Osteoblast (primary cell): Measurements from ENCODE around the gene MOB2. TPM values are rescaled to one million over a fixed set of nuclear protein-coding genes. Genes with fewer than 3 reads are reported as not detected.
A peak's percentile ranks its signal among the peaks of the same experiment; 100 is the strongest.

ENCODE experiments used
- DNase-seq: peaks from one replicate; pipeline ENCODE4 v3.0.0; 2011; ENCODE audit warnings: low spot score, mixed read lengths; ENCODE audit not compliant: insufficient read length; ENCODE audit errors: missing footprints
- H2AFZ ChIP-seq: 2 replicates; pipeline ENCODE4 v1.6.0; 2011; ENCODE audit warnings: mild to moderate bottlenecking, low read length
- H3K27ac ChIP-seq: 2 replicates; pipeline ENCODE4 v1.5.1; 2011; ENCODE audit warnings: mild to moderate bottlenecking, low read depth, low read length, moderate library complexity
- H3K27me3 ChIP-seq: 2 replicates; pipeline ENCODE4 v1.6.0; 2012; ENCODE audit warnings: mild to moderate bottlenecking, control low read depth, inconsistent platforms, low read length, moderate library complexity; ENCODE audit not compliant: insufficient read depth
- H3K36me3 ChIP-seq: 2 replicates; pipeline ENCODE4 v1.5.1; 2011; ENCODE audit warnings: mild to moderate bottlenecking, low read length, control low read depth, moderate library complexity; ENCODE audit not compliant: insufficient read depth
- H3K4me1 ChIP-seq: 2 replicates; pipeline ENCODE4 v1.5.1; 2011; ENCODE audit warnings: mild to moderate bottlenecking, low read length, control low read depth, moderate library complexity; ENCODE audit not compliant: insufficient read depth
- H3K4me2 ChIP-seq: 2 replicates; pipeline ENCODE4 v1.6.0; 2011; ENCODE audit warnings: mild to moderate bottlenecking, low read length; ENCODE audit not compliant: insufficient read depth
- H3K4me3 ChIP-seq: fragments of 200-600 bp; sonication (generic); 3 replicates; pipeline ENCODE4 v1.5.1; 2012; ENCODE audit warnings: mild to moderate bottlenecking, low read length, inconsistent platforms; ENCODE audit not compliant: insufficient read depth
- H3K79me2 ChIP-seq: 2 replicates; pipeline ENCODE4 v1.6.0; 2012; ENCODE audit warnings: mild to moderate bottlenecking, low read length, control low read depth, inconsistent platforms; ENCODE audit not compliant: insufficient read depth
- H3K9me3 ChIP-seq: 2 replicates; pipeline ENCODE4 v1.5.1; 2011; ENCODE audit warnings: low read depth, low read length, control low read depth
- H4K20me1 ChIP-seq: 2 replicates; pipeline ENCODE4 v1.6.0; 2012; ENCODE audit warnings: mild to moderate bottlenecking, low read length, control low read depth; ENCODE audit not compliant: insufficient read depth
- CTCF ChIP-seq: IDR thresholded peaks from 2 replicates; pipeline ENCODE4 v1.5.1; 2011; ENCODE audit warnings: mild to moderate bottlenecking, low read depth, low read length, moderate library complexity; ENCODE audit errors: extremely low read depth
- total RNA-seq: library from RNA; depleted of rRNA; stranded (reverse); fragments of >200 nt; gene quantifications from 2 replicates; pipeline ENCODE4 v1.2.3, GENCODE V29; 2012

MOB2 gene
- total RNA-seq, 1 donor, result 28.2 TPM

GRCh38 chr11:1442807-1443366, 43.7 kb downstream of the MOB2 start:
- no peak overlapping the region for H2AFZ ChIP-seq

GRCh38 chr11:1442163-1442562, 44.4 kb downstream of the MOB2 start:
- no peaks in the 10 kb centered on the region for H3K27me3 ChIP-seq
- no peak for TF ChIP-seq CTCF
- no peak overlapping the region for H3K4me3 ChIP-seq
- no peak overlapping the region for H3K4me2 ChIP-seq
- no peak overlapping the region for H3K27ac ChIP-seq
- H3K79me2 ChIP-seq, result no peaks in the 10 kb centered on the region
- no peaks in the 10 kb centered on the region for H3K36me3 ChIP-seq
- no peak overlapping the region for H2AFZ ChIP-seq
- no peaks in the 10 kb centered on the region for H4K20me1 ChIP-seq
- H3K9me3 ChIP-seq, result no peaks in the 10 kb centered on the region
- no peaks in the 10 kb centered on the region for H3K4me1 ChIP-seq
- peak; percentile 98 for DNase-seq

More at GRCh38 chr11:1442807-1443366, 43.7 kb downstream of the MOB2 start:
- Histone ChIP-seq H3K27ac (no peak overlapping the region), H3K79me2 (no peaks in the 10 kb centered on the region), H4K20me1 (no peaks in the 10 kb centered on the region), H3K4me3 (no peak overlapping the region), H3K4me1 (no peaks in the 10 kb centered on the region), H3K9me3 (no peaks in the 10 kb centered on the region), H3K27me3 (no peaks in the 10 kb centered on the region), H3K36me3 (no peaks in the 10 kb centered on the region), H3K4me2 (no peak overlapping the region)
- DNase-seq, result peak; percentile 85
- no peak for TF ChIP-seq CTCF

- TF ChIP-seq CTCF, result no peak
- Histone ChIP-seq H3K27me3 (no peaks in the 10 kb centered on the region), H3K4me2 (no peak overlapping the region), H3K79me2 (no peaks in the 10 kb centered on the region), H4K20me1 (no peaks in the 10 kb centered on the region), H3K4me1 (no peaks in the 10 kb centered on the region), H3K36me3 (no peaks in the 10 kb centered on the region), H3K4me3 (no peak overlapping the region), H2AFZ (no peak overlapping the region), H3K27ac (no peak overlapping the region), H3K9me3 (no peaks in the 10 kb centered on the region)
- DNase-seq, result no peak
Observed at GRCh38 chr11:1440496-1440895, 46.1 kb downstream of the MOB2 start.

- no peaks in the 10 kb centered on the region for H3K79me2 ChIP-seq
Observed at GRCh38 chr11:1440066-1440465, 46.5 kb downstream of the MOB2 start.

More at GRCh38 chr11:1440066-1440465, 46.5 kb downstream of the MOB2 start:
- Histone ChIP-seq H3K4me1 (no peaks in the 10 kb centered on the region), H3K9me3 (no peaks in the 10 kb centered on the region), H3K27ac (no peak overlapping the region), H2AFZ (no peak overlapping the region), H4K20me1 (no peaks in the 10 kb centered on the region), H3K4me2 (no peak overlapping the region), H3K36me3 (no peaks in the 10 kb centered on the region), H3K27me3 (no peaks in the 10 kb centered on the region), H3K4me3 (no peak overlapping the region)
- no peak for TF ChIP-seq CTCF
- no peak for DNase-seq
